Measurements from ENCODE around the gene TP63.

Gene TP63

GRCh38 chr3:189780546-189781270 lies 149.5 kb downstream of the TP63 start:
- DNase-seq (ENCODE audit: low spot score) = no peak

GRCh38 chr3:189781415-189781814 lies 150.2 kb downstream of the TP63 start:
- DNase-seq (ENCODE audit: low spot score) = no peak

GRCh38 chr3:189786479-189787064 lies 155.4 kb downstream of the TP63 start:
- DNase-seq (ENCODE audit: low spot score) = no peak

GRCh38 chr3:189787191-189787590 lies 156.0 kb downstream of the TP63 start:
- no peak for DNase-seq (ENCODE audit: low spot score)

- no peak for DNase-seq (ENCODE audit: low spot score)
Observed at GRCh38 chr3:189787632-189788031, 156.4 kb downstream of the TP63 start.

GRCh38 chr3:189789432-189789831 lies 158.2 kb downstream of the TP63 start:
- DNase-seq (ENCODE audit: low spot score) = no peak

- no peak for DNase-seq (ENCODE audit: low spot score)
Observed at GRCh38 chr3:189790658-189791057, 159.5 kb downstream of the TP63 start.

- no peak for DNase-seq (ENCODE audit: low spot score)
Observed at GRCh38 chr3:189792046-189792929, 161.1 kb downstream of the TP63 start.

- no peak for DNase-seq (ENCODE audit: low spot score)
Observed at GRCh38 chr3:189794518-189794917, 163.3 kb downstream of the TP63 start.

GRCh38 chr3:189797103-189797750 lies 166.0 kb downstream of the TP63 start:
- no peak for DNase-seq (ENCODE audit: low spot score)

GRCh38 chr3:189799366-189799765 lies 168.2 kb downstream of the TP63 start:
- DNase-seq (ENCODE audit: low spot score) = no peak

- DNase-seq (ENCODE audit: low spot score) = no peak
Observed at GRCh38 chr3:189800436-189800835, 169.2 kb downstream of the TP63 start.

- no peak for DNase-seq (ENCODE audit: low spot score)
Observed at GRCh38 chr3:189803254-189803653, 172.1 kb downstream of the TP63 start.

- DNase-seq (ENCODE audit: low spot score) = no peak
Observed at GRCh38 chr3:189805375-189806067, 174.3 kb downstream of the TP63 start.

- DNase-seq (ENCODE audit: low spot score) = peak; percentile 54
Observed at GRCh38 chr3:189806171-189806951, 175.2 kb downstream of the TP63 start.

- DNase-seq (ENCODE audit: low spot score) = no peak
Observed at GRCh38 chr3:189808246-189809007, 177.2 kb downstream of the TP63 start.

- no peak for DNase-seq (ENCODE audit: low spot score)
Observed at GRCh38 chr3:189809583-189809982, 178.4 kb downstream of the TP63 start.

GRCh38 chr3:189812806-189813465 lies 181.7 kb downstream of the TP63 start:
- no peak for DNase-seq (ENCODE audit: low spot score)

GRCh38 chr3:189813647-189814240 lies 182.6 kb downstream of the TP63 start:
- peak; percentile 34 for DNase-seq (ENCODE audit: low spot score)
